ENCODE results near the gene C19orf25.
"Not testable (repeated sequence)": the region's sequence is repeated elsewhere in the genome, so short reads cannot be mapped to it uniquely, and the experiment has no call there.

Gene C19orf25

GRCh38 chr19:1522061-1522460, 43.0 kb upstream of the C19orf25 start:
- H3K4me1 ChIP-seq (ENCODE audit: control insufficient read depth in 1 of 2, insufficient read depth in 2 of 2, low read length in 2 of 2): no peaks in the 10 kb centered on the region
- no peaks in the 10 kb centered on the region for H3K9me3 ChIP-seq (ENCODE audit: control insufficient read depth in 1 of 2, low read length in 2 of 2)
- H3K27ac ChIP-seq (ENCODE audit: low read depth, low read length): no peak overlapping the region
- H3K4me3 ChIP-seq (ENCODE audit: low read depth in 1 of 2, low read length in 2 of 2): no peak overlapping the region
- H3K27me3 ChIP-seq (ENCODE audit: control insufficient read depth in 1 of 2, insufficient read depth in 2 of 2, low read length in 2 of 2): peaks cover 31 to 46% of the 10 kb centered on the region in 2 donors
- H3K36me3 ChIP-seq (ENCODE audit: control insufficient read depth in 1 of 2, insufficient read depth in 2 of 2, low read length in 2 of 2): no peaks in the 10 kb centered on the region
- H3K9ac ChIP-seq (ENCODE audit: low read depth in 1 of 2, low read length in 2 of 2): no peak overlapping the region

GRCh38 chr19:1521636-1522035, 42.6 kb upstream of the C19orf25 start:
- no peaks in the 10 kb centered on the region for H3K36me3 ChIP-seq (ENCODE audit: control insufficient read depth in 1 of 2, insufficient read depth in 2 of 2, low read length in 2 of 2)
- no peak overlapping the region for H3K9ac ChIP-seq (ENCODE audit: low read depth in 1 of 2, low read length in 2 of 2)
- no peaks in the 10 kb centered on the region for H3K4me1 ChIP-seq (ENCODE audit: control insufficient read depth in 1 of 2, insufficient read depth in 2 of 2, low read length in 2 of 2)
- no peaks in the 10 kb centered on the region for H3K9me3 ChIP-seq (ENCODE audit: control insufficient read depth in 1 of 2, low read length in 2 of 2)
- no peak overlapping the region for H3K27ac ChIP-seq (ENCODE audit: low read depth, low read length)
- no peak overlapping the region for H3K4me3 ChIP-seq (ENCODE audit: low read depth in 1 of 2, low read length in 2 of 2)
- H3K27me3 ChIP-seq (ENCODE audit: control insufficient read depth in 1 of 2, insufficient read depth in 2 of 2, low read length in 2 of 2): peaks cover 31 to 43% of the 10 kb centered on the region in 2 donors

- Histone ChIP-seq H3K4me1 (ENCODE audit: control insufficient read depth in 1 of 2, insufficient read depth in 2 of 2, low read length in 2 of 2) (no peaks in the 10 kb centered on the region), H3K27ac (ENCODE audit: low read depth, low read length) (no peak overlapping the region), H3K36me3 (ENCODE audit: control insufficient read depth in 1 of 2, insufficient read depth in 2 of 2, low read length in 2 of 2) (no peaks in the 10 kb centered on the region), H3K27me3 (ENCODE audit: control insufficient read depth in 1 of 2, insufficient read depth in 2 of 2, low read length in 2 of 2) (peaks cover 22 to 35% of the 10 kb centered on the region in 2 donors), H3K9ac (ENCODE audit: low read depth in 1 of 2, low read length in 2 of 2) (no peak overlapping the region), H3K4me3 (ENCODE audit: low read depth in 1 of 2, low read length in 2 of 2) (no peak overlapping the region), H3K9me3 (ENCODE audit: control insufficient read depth in 1 of 2, low read length in 2 of 2) (no peaks in the 10 kb centered on the region)
Observed at GRCh38 chr19:1520203-1520780, 41.3 kb upstream of the C19orf25 start.

- H3K4me3 ChIP-seq (ENCODE audit: low read depth in 1 of 2, low read length in 2 of 2); H3K4me1 ChIP-seq (ENCODE audit: control insufficient read depth in 1 of 2, insufficient read depth in 2 of 2, low read length in 2 of 2); H3K9ac ChIP-seq (ENCODE audit: low read depth in 1 of 2, low read length in 2 of 2); H3K9me3 ChIP-seq (ENCODE audit: control insufficient read depth in 1 of 2, low read length in 2 of 2); H3K27ac ChIP-seq (ENCODE audit: low read depth, low read length); H3K36me3 ChIP-seq (ENCODE audit: control insufficient read depth in 1 of 2, insufficient read depth in 2 of 2, low read length in 2 of 2): not testable (repeated sequence)
- H3K27me3 ChIP-seq (ENCODE audit: control insufficient read depth in 1 of 2, insufficient read depth in 2 of 2, low read length in 2 of 2): peaks cover 21 to 35% of the 10 kb centered on the region in 2 donors
Observed at GRCh38 chr19:1519802-1520201, 40.8 kb upstream of the C19orf25 start.

- no peaks in the 10 kb centered on the region for H3K9me3 ChIP-seq (ENCODE audit: control insufficient read depth in 1 of 2, low read length in 2 of 2)
- H3K4me3 ChIP-seq (ENCODE audit: low read depth in 1 of 2, low read length in 2 of 2): no peak overlapping the region
- peaks cover 14 to 30% of the 10 kb centered on the region in 2 donors for H3K27me3 ChIP-seq (ENCODE audit: control insufficient read depth in 1 of 2, insufficient read depth in 2 of 2, low read length in 2 of 2)
- no peaks in the 10 kb centered on the region for H3K4me1 ChIP-seq (ENCODE audit: control insufficient read depth in 1 of 2, insufficient read depth in 2 of 2, low read length in 2 of 2)
- H3K27ac ChIP-seq (ENCODE audit: low read depth, low read length): no peak overlapping the region
- no peak overlapping the region for H3K9ac ChIP-seq (ENCODE audit: low read depth in 1 of 2, low read length in 2 of 2)
- H3K36me3 ChIP-seq (ENCODE audit: control insufficient read depth in 1 of 2, insufficient read depth in 2 of 2, low read length in 2 of 2): no peaks in the 10 kb centered on the region
Observed at GRCh38 chr19:1518471-1518870, 39.5 kb upstream of the C19orf25 start.

- Histone ChIP-seq H3K9me3 (ENCODE audit: control insufficient read depth in 1 of 2, low read length in 2 of 2) (no peaks in the 10 kb centered on the region), H3K4me1 (ENCODE audit: control insufficient read depth in 1 of 2, insufficient read depth in 2 of 2, low read length in 2 of 2) (peaks cover 5 to 9% of the 10 kb centered on the region in 2 donors), H3K27me3 (ENCODE audit: control insufficient read depth in 1 of 2, insufficient read depth in 2 of 2, low read length in 2 of 2) (peaks cover 5 to 18% of the 10 kb centered on the region in 2 donors), H3K9ac (ENCODE audit: low read depth in 1 of 2, low read length in 2 of 2) (no peak overlapping the region), H3K4me3 (ENCODE audit: low read depth in 1 of 2, low read length in 2 of 2) (no peak overlapping the region), H3K36me3 (ENCODE audit: control insufficient read depth in 1 of 2, insufficient read depth in 2 of 2, low read length in 2 of 2) (no peaks in the 10 kb centered on the region), H3K27ac (ENCODE audit: low read depth, low read length) (no peak overlapping the region)
Observed at GRCh38 chr19:1516395-1516753, 37.4 kb upstream of the C19orf25 start.

GRCh38 chr19:1514986-1515721, 36.1 kb upstream of the C19orf25 start:
- Histone ChIP-seq H3K27ac (ENCODE audit: low read depth, low read length) (no peak overlapping the region), H3K27me3 (ENCODE audit: control insufficient read depth in 1 of 2, insufficient read depth in 2 of 2, low read length in 2 of 2) (peaks cover 5 to 18% of the 10 kb centered on the region in 2 donors), H3K9me3 (ENCODE audit: control insufficient read depth in 1 of 2, low read length in 2 of 2) (no peaks in the 10 kb centered on the region), H3K9ac (ENCODE audit: low read depth in 1 of 2, low read length in 2 of 2) (no peak overlapping the region), H3K4me3 (ENCODE audit: low read depth in 1 of 2, low read length in 2 of 2) (no peak overlapping the region), H3K4me1 (ENCODE audit: control insufficient read depth in 1 of 2, insufficient read depth in 2 of 2, low read length in 2 of 2) (peaks cover 13 to 17% of the 10 kb centered on the region in 2 donors), H3K36me3 (ENCODE audit: control insufficient read depth in 1 of 2, insufficient read depth in 2 of 2, low read length in 2 of 2) (no peaks in the 10 kb centered on the region)

GRCh38 chr19:1514295-1514661, 35.3 kb upstream of the C19orf25 start:
- Histone ChIP-seq H3K36me3 (ENCODE audit: control insufficient read depth in 1 of 2, insufficient read depth in 2 of 2, low read length in 2 of 2) (no peaks in the 10 kb centered on the region), H3K9ac (ENCODE audit: low read depth in 1 of 2, low read length in 2 of 2) (no peak overlapping the region), H3K9me3 (ENCODE audit: control insufficient read depth in 1 of 2, low read length in 2 of 2) (no peaks in the 10 kb centered on the region), H3K27me3 (ENCODE audit: control insufficient read depth in 1 of 2, insufficient read depth in 2 of 2, low read length in 2 of 2) (peaks cover 5 to 18% of the 10 kb centered on the region in 2 donors), H3K4me3 (ENCODE audit: low read depth in 1 of 2, low read length in 2 of 2) (no peak overlapping the region), H3K27ac (ENCODE audit: low read depth, low read length) (no peak overlapping the region), H3K4me1 (ENCODE audit: control insufficient read depth in 1 of 2, insufficient read depth in 2 of 2, low read length in 2 of 2) (peaks cover 20 to 24% of the 10 kb centered on the region in 2 donors)

- peak overlapping the region; percentile 45 to 47 for H3K4me3 ChIP-seq (ENCODE audit: low read depth in 1 of 2, low read length in 2 of 2)
- H3K4me1 ChIP-seq (ENCODE audit: control insufficient read depth in 1 of 2, insufficient read depth in 2 of 2, low read length in 2 of 2): peaks cover 20 to 24% of the 10 kb centered on the region in 2 donors
- peak overlapping the region in 1 of 2 donors; percentile 43 for H3K9ac ChIP-seq (ENCODE audit: low read depth in 1 of 2, low read length in 2 of 2)
- no peaks in the 10 kb centered on the region for H3K9me3 ChIP-seq (ENCODE audit: control insufficient read depth in 1 of 2, low read length in 2 of 2)
- H3K36me3 ChIP-seq (ENCODE audit: control insufficient read depth in 1 of 2, insufficient read depth in 2 of 2, low read length in 2 of 2): no peaks in the 10 kb centered on the region
- H3K27ac ChIP-seq (ENCODE audit: low read depth, low read length): no peak overlapping the region
- H3K27me3 ChIP-seq (ENCODE audit: control insufficient read depth in 1 of 2, insufficient read depth in 2 of 2, low read length in 2 of 2): peaks cover 5 to 18% of the 10 kb centered on the region in 2 donors
Observed at GRCh38 chr19:1513499-1514294, 34.7 kb upstream of the C19orf25 start.
